IPS DF 4.7 (cell line): Measurements from ENCODE around the gene TEFM.
A peak's percentile ranks its signal among the peaks of the same experiment; 100 is the strongest.
"Not testable (repeated sequence)": the region's sequence is repeated elsewhere in the genome, so short reads cannot be mapped to it uniquely, and the experiment has no call there.

Source experiments
- DNase-seq: peaks from one replicate; pipeline ENCODE4 v3.0.0-alpha.2; 2013; ENCODE audit warnings: low spot score; ENCODE audit errors: extremely low read depth

Gene TEFM, protein sequence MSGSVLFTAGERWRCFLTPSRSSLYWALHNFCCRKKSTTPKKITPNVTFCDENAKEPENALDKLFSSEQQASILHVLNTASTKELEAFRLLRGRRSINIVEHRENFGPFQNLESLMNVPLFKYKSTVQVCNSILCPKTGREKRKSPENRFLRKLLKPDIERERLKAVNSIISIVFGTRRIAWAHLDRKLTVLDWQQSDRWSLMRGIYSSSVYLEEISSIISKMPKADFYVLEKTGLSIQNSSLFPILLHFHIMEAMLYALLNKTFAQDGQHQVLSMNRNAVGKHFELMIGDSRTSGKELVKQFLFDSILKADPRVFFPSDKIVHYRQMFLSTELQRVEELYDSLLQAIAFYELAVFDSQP

DNA sequence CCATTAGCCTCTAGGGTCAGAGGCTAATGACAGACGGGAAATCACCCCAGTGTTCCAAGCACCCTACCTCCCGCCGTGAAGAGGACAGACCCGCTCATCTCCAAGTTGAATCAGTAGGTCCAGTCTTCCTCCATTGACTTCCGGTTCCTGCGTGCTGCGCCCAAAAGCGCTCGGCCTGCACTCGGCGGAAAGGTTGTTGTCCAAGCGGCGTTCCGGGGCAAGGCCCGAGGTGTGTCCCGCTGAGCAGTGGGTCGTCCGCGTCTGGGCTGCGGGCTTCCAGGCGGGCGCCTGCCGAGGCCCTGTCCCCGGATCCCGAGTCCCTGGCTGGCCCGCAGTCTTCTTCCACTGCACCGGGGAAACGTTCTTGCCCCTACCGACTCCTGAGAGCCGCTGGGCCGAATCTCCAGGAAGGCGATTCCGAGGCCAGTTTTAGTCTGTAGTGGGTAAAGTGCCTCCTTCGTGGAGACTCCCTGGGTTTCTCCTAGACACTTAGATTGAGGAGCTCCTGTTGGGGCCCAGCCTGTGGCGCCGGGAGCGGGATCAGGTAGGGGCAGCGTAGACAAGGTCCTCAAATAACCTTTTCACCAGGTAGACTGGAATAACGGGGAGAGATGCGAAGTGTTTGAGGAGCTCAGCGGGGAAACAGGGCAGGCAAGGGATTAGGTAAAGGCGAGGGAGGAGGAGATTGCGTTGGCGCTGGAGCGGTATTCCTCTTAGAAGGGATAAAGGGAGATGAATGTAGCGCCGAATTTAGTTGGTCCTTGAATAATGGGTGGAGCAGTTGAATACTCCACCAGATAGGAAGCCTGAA lies at the start of gene TEFM:
Gene TEFM, minus strand, starts transcription at position 138 of the 811 bp plus-strand sequence. Its CDS starts 40 bp downstream, at position 98.
- peak; percentile 44 for DNase-seq

DNA sequence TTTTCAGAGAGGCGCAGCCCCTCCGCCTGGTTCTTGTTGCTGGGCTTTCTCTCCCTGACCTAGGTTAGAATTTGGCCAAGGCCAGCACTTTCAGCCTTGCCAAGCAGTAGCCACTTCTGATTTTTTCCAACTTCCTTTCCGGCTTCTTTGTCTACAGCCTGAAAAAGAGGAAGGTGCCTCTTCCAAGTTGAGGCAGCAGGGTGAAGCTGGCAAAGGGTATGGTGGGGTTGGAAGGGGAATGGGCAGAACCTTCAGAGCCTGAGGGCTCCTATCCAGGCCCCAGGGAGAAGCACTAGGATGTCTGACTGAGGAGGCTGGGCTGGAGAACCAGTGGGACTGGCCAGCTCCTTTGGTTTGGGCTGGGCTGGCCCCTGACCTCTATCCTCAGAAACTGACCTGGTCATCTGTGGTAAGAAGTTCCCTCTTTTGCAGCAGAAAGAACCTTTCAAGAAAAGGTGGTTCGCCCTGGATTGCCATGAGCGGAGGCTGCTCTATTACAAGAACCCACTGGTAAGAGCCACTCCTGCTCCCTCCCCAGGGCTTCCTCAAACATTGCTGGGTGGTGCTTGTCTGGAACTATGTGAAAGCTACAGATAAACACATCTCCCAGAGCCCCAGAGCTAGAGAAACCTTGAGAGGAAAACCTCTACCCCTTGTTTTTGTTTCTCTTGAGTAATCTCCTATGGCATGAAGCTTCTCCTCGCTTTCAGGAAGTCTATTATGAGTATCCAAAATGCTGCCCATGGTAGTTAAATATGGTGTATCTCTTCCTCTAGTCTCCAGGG lies 48.2 kb upstream of the TEFM start:
- DNase-seq: no peak

DNA sequence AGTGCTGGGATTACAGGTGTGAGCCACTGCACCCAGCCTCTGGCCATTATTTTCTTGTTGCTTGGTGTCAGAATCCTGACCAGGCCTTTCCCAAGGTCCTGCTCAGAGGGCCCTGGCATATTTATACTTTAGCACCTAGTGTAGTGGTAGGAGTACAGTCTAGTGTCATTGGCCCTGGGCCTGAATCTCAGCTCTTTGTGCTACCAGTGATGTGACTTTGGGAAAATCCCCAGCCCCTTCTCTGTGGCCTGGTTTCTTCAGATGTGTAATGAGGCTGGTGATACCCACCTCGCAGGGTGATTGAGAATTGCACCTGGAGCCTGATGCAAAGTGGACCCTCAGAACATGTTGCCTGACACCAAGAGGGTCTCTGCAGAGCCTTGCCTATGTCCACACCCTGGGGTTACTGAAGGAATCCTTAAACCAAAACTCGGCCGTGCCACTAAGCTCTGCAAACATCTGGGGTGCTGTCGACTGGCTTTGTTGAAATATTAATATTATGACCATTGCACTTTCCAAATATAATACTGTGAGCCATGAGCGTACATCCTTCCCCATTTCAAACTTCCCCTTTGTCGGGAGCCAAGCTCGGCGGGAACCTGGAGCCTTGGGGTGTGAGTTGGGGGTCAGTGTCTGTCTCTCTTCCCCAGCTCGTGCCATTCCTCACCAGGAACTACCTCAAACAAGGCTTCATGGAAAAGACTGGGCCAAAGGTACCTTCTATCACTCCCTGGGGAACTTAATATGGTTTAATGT lies 46.8 kb upstream of the TEFM start:
- no peak for DNase-seq

DNA sequence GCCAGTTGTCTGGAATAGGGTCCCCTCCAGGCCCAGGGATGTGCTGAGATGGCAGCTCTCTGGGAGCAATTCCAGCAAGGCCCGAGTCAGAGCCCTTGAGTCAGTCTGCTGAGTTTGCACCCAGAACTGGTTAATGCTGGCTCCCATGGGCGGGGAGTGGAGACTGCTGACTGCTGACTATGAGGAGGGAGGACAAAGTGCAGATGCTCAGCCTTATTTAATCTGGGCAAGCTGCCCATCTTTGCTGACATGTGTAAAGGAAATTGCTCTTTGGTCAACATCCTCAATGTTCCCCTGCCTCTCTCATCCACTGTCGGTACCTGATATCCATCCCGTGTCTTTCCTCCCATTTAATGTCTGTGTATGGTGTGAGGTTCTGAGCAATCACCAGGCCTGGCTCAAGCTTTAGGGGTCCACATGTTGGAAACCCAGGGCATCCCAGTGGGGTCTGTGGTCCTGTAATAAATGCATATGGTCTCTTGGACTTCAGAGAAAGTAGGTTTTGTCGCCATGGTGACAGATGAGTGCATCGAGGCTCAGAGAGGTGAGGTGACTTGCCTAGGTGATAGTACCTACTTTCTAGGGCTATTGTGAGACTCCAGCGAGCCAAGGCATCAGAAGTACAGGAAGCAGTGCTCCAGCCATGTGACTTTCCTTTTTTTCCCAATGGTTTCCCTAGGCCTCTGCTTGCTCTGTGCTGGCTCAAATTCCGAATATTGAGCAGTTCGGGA lies 44.8 kb upstream of the TEFM start:
- DNase-seq: no peak

DNA sequence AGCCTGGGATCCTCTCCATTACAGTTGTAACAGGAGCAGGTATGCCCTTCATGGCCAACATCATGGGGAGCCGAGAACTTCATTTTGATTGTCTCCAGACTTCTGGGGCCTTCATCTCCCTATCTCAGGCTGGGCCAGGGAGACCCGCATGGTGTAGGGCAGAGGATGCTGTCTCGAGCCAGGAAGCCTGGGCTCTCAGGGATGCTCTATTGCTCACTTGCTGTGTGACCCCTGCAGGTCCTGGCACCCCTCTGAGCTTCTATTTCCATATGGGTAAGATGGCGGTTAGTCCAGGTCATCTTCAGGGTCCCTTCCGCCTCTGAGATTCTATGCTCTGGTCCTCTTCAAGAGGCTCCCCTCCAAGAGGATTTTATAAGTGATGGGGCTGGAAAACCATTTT lies 44.2 kb upstream of the TEFM start:
- DNase-seq: no peak

DNA sequence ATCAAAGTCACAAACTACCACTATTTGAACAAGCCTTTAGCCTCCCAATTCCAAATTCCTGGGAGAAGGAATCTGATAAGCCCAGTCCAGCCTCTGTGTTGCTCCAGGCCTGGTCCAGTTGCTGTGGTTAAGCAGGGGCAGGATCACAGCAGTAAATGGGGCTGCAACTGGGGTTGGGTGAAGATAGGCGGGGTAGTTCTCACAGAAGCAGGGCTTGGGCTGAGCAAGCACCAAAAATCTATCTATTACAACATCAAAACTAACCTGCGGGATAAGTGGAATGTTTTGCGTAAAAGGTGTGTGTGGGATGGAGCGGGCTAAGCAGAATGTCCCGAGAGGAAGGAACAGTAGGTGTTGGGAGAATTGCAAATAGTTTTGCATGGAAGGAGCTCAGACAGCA lies 41.8 kb upstream of the TEFM start:
- DNase-seq: no peak

DNA sequence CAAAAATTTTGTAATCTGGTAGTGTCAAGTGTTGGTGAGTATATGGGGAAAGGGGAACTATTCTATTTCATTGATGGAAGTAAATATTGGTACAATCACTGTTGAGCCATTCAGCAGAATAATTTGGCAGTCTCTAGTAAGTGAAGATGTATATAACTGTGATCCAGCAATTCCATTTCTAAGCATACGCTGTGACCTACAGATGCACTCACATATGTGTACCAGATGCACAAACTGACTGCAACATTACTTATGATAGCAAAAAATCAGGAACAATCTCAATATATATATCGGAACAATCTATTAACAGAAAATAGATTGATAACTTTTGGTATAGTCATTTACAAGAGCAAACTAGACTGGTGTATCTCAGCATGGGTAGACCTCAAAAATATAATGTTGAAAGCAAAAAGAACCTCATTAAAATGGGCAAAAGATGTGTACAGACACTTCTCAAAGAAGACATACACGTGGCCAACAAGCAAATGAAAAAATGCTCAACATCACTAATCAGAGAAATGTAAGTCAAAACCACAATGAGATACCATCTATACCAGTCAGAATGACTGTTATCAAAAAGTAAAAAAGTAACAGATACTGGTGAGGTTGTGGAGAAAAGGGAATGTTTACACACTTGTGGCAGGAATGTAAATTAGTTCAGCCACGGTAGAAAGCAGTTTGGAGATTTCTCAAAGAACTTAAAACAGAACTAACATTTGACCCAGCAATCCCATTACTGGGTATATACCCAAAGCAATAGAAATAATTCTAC lies 36.5 kb upstream of the TEFM start:
- DNase-seq: no peak

DNA sequence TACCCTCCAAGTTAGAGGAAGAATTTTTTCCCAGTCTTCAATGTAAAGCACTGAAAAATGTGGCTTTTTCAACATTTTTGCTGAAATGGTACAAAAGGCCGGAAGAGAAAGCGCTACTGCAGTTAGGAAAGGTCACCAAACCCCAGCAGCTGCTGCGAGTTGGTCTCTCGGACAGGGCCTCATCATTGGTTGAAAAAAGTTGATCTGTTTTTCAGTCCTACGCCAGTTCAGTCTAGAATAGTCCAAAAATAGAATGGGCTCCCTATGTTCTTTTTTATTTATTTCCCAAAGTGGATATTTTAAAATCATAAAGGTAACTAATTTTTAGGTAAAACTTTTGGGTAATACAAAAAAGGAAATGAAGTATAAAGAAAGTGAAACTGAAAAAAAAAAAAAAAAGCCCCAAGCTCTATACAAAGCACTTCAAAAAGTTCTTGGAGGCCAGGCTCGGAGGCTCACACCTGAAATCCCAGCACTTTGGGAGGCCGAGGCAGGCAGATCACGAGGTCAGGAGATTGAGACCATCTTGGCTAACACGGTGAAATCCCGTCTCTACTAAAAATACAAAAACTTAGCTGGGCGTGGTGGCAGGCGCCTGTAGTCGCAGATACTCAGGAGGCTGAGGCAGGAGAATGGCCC lies 33.1 kb upstream of the TEFM start:
- no peak for DNase-seq

DNA sequence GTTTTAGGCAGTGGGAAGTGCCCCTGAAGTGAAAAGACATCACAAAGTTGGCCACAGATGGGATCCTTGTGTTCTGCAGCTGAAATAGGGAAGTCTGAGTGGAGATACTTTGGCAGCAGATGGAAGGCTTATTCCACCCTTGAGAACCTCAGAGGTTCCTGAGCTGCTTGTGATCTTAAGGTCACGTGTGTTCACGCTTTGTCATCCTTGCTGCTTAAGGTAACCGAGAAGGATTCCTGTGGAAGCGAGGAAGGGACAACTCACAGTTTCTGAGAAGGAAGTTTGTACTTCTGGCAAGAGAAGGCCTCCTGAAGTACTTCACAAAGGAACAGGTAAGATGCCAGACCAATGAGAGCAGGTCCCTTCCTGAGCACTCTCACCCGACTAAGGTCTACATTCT lies 27.9 kb upstream of the TEFM start:
- DNase-seq: no peak

DNA sequence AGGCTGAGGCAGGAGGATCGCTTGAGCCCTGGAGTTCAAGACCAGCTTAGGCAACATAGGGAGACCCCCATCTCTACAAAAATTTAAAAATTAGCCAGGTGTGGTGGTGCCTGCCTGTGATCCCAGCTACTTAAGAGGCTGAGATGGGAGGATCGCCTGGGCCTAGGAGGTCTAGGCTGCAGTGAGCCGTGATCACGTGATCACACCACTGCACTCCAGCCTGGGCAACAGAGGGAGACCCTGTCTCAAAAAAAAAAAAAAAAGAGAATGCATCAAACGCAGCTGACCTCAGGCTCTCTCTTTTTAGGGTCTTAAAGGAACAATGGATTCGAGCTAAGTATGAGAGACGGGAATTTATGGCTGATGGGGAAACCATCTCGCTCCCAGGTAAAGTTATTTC lies 25.5 kb upstream of the TEFM start:
- DNase-seq: not testable (repeated sequence)

DNA sequence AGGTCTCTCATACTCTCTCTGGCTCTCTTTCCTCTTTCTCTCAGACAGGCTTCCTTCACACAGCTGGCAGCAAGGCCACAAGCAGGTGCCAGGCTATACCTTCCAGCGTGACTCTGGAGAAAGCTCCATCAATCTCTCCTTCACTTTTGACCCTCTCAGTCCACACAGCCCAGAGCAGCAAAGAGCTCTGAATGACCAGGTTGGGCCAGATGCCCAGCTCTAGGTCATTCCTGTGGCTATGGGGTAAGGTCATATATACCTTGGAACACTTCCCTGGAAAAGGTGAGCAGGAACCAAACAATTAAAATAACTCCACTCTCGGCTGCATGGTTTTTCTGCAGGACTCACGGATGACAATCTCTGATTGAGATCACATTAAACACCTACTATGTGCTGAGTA lies 24.5 kb upstream of the TEFM start:
- DNase-seq: no peak

DNA sequence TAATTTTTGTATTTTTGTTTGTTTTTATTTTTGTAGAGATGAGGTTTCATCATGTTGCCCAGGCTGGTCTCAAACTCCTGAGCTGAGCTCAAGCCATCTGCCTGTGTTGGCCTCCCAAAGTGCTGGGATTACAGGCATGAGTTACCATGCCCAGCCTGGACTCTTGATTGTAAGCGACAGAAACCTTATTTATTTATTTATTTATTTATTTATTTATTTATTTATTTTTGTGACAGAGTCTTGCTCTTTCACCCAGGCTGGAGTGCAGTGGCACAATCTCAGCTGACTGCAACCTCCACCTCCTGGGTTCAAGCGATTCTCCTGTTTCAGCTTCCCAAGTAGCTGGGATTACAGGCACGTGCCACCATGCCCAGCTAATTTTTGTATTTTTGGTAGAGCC lies 23.8 kb upstream of the TEFM start:
- DNase-seq: not testable (repeated sequence)

DNA sequence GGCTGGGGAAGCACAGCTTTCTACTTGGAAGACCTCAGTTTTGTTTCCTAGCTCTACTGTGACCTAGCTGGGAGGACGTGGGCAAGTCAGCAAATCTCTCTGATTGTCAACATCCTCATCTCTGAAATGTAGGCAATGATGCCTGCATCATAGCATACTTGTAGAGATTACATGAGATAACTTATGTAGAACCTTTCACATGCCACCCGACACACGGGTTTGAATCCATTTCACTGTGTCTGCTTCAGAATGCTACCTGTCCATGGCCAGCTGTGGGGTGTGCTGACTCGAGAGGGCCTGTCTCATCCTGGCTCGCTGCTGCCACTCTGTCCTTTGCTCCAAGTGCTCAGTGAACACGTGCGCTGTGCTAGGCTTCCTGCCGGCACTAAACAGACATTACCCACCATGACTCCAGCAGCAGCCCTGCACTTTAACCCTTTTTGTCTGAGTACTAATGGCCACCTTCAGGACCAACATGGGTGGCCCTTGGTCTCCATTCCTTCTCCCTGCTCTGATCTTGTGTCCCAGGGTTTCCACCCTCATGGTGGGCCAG lies 23.1 kb upstream of the TEFM start:
- no peak for DNase-seq

DNA sequence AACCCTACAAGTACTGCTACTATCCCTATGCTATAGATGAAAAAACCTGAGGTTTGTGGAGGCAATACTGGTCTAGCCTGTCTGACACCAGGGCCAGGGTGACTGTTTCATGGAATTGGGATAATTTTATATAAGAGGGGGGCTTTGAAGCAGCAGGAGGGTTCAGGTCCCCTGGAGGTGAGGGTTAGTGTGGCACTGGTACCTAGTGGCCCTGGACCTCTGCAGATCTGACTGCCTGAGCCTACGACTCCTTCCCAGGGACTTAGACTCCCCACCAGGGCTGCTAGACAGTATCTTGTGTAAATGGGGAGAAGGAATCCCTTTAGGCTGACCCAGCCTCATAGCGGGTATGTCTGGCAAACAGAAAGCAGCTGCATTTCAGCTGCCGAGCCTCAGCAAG lies 22.5 kb upstream of the TEFM start:
- DNase-seq: no peak

DNA sequence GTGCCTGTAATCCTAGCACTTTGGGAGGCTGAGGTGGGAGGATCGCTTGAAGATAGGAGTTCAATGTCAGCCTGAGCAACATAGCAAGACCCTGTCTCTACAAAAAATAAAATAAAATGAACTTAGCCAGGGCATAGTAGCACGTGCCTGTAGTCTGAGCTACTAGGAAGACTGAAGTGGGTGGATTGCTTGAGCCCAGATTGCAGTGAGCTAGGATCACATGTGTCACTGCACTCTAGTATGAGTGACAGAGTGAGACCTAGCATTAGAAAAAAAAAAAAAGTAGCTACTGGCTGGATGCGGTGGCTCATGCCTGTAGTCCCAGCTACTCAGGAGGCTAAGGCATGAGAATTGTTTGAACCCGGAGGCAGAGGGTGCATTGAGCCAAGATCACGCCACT lies 21.7 kb upstream of the TEFM start:
- DNase-seq: no peak

DNA sequence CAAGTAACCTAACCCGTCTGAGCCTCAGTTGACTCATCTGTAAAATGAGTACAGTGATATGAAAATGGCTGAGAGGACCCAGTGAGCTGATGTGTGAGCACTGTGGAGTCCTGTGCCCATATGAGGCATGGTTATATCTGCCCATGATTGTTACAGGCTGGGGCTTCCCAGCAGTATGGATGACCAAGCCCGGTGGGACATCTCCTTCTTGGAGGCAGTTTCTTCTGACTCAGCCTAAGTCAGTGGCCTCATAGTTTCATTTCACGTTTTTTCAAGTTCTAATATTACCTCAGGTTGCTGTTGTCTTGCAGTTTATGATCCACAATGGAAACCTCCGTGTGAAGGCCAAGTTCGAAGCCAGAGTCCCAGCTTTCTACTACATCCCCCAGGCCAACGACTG lies 20.5 kb upstream of the TEFM start:
- DNase-seq: no peak

DNA sequence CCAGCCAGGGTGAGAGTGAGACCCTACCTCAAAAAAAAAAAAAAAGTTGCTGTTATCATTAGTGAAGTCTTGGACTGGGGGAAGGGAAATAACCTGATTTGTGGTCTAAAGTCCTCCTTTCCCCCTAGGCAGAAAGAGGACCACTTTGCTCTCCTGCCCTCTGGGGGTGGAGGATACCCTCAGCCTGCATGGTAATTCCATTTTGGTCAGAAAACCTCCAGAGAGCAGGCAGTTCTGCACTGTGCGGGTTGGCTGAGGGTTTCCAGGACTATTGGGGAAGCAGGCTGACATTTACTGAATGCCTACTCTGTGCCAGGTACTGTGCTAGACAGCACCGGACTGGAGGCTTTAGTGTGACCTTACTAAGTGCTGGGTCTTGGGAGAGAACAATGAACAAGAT lies 18.3 kb upstream of the TEFM start:
- DNase-seq: no peak

DNA sequence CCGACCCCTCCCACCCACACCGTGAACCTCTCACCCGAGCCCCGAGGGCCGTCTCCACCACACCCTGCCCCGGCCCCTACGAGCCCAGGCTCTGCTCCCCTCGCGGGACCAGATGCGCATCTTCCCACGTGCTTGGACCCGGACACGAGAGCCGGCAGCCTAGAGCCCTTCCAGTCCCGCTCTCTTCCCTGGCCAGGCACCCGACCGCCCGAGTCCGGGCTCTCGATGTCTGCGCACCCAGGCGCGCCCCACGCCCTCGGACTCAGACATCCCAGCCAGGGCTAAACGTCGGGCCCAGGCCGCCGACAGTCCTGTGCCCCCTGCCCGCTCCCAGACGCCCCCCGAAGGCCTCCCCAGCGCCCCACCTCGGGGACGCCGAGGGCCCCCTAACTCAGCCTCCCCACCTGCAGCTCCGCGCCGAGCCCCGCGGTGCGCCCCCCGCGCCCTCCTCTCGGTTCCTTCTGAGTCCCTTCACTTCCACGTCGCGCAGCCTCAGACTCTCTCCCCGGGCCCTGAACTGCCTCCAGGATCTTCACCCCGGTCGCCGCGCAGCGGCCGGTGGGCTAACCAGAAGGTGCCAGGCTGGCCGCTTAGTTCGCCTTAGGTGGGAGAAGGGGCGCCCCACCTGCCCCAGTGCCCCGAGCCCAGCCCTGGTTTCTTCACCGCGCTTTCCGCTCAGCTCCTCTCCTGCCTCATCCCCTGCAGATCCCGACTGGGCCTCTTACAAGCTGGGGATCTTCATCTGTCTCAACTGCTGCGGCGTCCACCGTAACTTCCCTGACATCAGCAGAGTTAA lies 16.4 kb upstream of the TEFM start:
- DNase-seq: no peak
